Measurements from ENCODE around the gene SYNJ1. TPM values are rescaled to one million over a fixed set of nuclear protein-coding genes. Genes with fewer than 3 reads are reported as not detected.

SYNJ1 gene
- total RNA-seq, 4 donors from 2014 or later, result 8.0 to 21.4 (median 13.3) TPM

DNA sequence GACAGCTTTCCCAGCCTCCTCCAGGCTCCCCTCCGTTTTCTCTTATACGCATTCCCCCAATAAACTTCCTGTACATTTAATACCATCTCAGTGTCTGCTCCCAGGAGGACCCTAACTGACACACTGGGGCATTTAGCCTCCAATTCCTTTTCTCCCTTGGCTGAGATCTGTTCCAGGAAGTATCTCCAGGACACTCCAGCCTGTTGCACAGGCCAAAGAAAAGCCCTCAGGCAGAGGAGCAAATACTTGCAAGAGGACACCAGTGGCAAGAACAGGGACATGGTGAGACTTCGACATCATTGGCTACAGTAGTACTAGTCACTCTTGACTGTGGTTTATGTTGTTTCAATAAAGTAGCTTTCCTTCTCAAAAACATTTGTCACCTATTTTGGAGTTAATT, 4.7 kb upstream of the SYNJ1 start:
- 84 to 94% methylated on average over 3 of the region's 3 CpGs for WGBS, 2 donors
- Histone ChIP-seq H3K9me3 (no peaks in the 10 kb centered on the region), H3K4me1 (peaks cover 0 to 9% (median 2%) of the 10 kb centered on the region in 4 donors), H3K36me3 (peaks cover 0 to 41% (median 0%) of the 10 kb centered on the region in 3 donors), H3K27me3 (no peaks in the 10 kb centered on the region), H3K4me3 (no peak overlapping the region), H3K27ac (no peak overlapping the region)
- TF ChIP-seq POLR2A (IDR thresholded peaks at IDR 0.05) (no peak), EP300 (IDR thresholded peaks at IDR 0.05) (no peak)
- TF ChIP-seq, protein P1, sequence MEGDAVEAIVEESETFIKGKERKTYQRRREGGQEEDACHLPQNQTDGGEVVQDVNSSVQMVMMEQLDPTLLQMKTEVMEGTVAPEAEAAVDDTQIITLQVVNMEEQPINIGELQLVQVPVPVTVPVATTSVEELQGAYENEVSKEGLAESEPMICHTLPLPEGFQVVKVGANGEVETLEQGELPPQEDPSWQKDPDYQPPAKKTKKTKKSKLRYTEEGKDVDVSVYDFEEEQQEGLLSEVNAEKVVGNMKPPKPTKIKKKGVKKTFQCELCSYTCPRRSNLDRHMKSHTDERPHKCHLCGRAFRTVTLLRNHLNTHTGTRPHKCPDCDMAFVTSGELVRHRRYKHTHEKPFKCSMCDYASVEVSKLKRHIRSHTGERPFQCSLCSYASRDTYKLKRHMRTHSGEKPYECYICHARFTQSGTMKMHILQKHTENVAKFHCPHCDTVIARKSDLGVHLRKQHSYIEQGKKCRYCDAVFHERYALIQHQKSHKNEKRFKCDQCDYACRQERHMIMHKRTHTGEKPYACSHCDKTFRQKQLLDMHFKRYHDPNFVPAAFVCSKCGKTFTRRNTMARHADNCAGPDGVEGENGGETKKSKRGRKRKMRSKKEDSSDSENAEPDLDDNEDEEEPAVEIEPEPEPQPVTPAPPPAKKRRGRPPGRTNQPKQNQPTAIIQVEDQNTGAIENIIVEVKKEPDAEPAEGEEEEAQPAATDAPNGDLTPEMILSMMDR (IDR thresholded peaks at IDR 0.05), result no peak
- DNase-seq (ENCODE audit: low spot score in 2 of 2), result no peak

DNA sequence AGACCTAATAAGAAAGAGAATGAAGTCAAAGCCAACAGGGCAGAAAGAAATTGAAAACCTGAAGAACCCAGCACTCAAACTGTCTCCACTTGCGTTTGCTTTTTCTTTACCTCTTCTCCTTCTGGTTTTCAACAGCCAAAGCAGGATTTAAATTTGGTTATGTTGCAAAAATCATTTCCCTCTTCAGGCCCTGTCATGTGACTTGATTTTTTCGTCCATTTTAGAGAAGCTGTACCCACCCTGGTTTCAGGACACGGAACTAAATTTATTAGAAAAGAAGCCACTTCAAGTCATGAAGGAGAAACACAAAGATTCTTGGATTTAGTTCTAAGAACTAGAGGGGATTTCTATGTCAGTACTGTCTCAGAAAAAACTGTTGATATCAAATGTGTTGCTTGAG, 1.0 kb upstream of the SYNJ1 start:
- Histone ChIP-seq H3K4me3 (peak overlapping the region in 3 of 4 donors; percentile 74 to 96 (median 90)), H3K36me3 (peaks cover 0 to 18% (median 0%) of the 10 kb centered on the region in 3 donors), H3K27ac (peak overlapping the region in 2 of 4 donors; percentile 87 to 91), H3K4me1 (peaks cover 4 to 34% (median 5%) of the 10 kb centered on the region in 4 donors), H3K9me3 (no peaks in the 10 kb centered on the region), H3K27me3 (no peaks in the 10 kb centered on the region)
- TF ChIP-seq EP300 (IDR thresholded peaks at IDR 0.05), result no peak
- no peak for TF ChIP-seq POLR2A (IDR thresholded peaks at IDR 0.05)
- TF ChIP-seq, protein P1 (IDR thresholded peaks at IDR 0.05), result no peak
- no peak for DNase-seq (ENCODE audit: low spot score in 2 of 2)
- WGBS, 2 donors, result 59 to 63% methylated on average over 3 of the region's 3 CpGs

DNA sequence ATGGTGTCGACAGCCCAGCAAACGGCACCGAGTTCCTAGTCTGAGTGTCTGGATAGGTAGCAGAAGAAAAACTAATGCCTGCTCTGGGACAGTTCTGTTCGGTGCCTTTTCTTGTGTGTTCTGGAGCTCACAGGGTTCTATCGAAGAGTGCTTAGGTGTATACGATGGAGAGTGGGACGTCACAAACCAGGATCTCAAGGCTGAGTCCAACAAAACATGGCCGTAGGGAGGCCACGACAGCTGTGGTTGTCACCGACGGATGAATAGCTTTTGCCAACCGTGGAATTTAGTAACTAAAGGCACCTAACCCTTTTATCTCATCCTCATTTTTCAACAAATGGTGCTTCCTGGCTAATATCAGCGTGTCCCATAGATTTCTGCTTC, 635 bp upstream of the SYNJ1 start:
- TF ChIP-seq, protein P1 (IDR thresholded peaks at IDR 0.05), result no peak
- TF ChIP-seq POLR2A (IDR thresholded peaks at IDR 0.05), result no peak
- H3K36me3 ChIP-seq, result peaks cover 0 to 18% (median 0%) of the 10 kb centered on the region in 3 donors
- 3 to 7% methylated on average over 13 of the region's 13 CpGs for WGBS, 2 donors
- H3K9me3 ChIP-seq, result no peaks in the 10 kb centered on the region
- H3K4me1 ChIP-seq, result peaks cover 4 to 34% (median 5%) of the 10 kb centered on the region in 4 donors
- no peaks in the 10 kb centered on the region for H3K27me3 ChIP-seq
- peak in 1 of 2 donors; percentile 38 for DNase-seq (ENCODE audit: low spot score in 2 of 2)
- peak overlapping the region; percentile 74 to 96 (median 92) for H3K4me3 ChIP-seq
- peak overlapping the region; percentile 41 to 91 (median 86) for H3K27ac ChIP-seq

DNA sequence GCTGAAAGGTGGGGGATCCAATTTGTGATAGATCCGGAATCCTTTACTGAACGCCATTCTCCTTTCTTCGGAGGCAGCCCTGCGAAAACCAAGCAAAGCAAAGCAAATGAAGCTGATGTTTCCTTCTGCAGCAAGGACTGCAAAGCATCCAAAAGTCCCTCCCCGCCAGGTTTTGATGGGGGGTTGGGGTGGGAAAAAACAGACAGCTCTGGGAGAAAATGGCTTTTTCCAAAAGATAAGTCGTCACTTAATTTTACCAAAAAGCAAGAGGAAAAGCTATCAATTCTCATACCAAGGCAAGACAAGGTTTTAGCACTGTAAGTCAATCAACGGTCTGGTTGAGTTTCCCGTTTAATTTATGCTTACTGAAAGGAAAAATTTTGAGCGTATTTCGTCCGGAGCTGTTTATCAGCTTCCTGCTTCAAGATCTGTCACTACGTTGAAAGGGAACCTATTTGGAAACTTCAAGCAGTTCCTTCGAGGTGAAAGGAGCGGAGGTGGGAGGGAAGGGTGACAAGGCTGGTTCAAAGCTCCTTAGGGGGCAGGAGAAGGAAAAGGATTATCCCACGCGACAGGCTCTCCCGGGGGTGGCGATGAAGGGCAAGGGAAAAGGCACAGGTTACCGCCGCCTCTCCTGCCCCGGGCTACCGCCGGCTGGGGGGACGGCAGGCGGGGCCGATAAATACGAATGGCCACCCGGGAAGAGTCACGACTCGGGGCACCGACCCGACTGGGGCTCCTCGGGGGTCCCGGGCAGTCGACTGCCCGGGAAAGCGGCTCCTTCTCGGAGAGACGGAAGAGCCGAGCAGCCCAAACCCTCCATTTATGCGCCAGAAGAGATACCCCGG, 750 bp downstream of the SYNJ1 start:
- Histone ChIP-seq H3K4me1 (peaks cover 4 to 34% (median 5%) of the 10 kb centered on the region in 4 donors), H3K4me3 (peak overlapping the region; percentile 74 to 96 (median 92)), H3K36me3 (peaks cover 0 to 14% (median 0%) of the 10 kb centered on the region in 3 donors), H3K27ac (peak overlapping the region; percentile 41 to 91 (median 86)), H3K27me3 (no peaks in the 10 kb centered on the region), H3K9me3 (no peaks in the 10 kb centered on the region)
- 0 to 1% methylated on average over 26 to 42 of the region's 42 CpGs for WGBS, 2 donors
- DNase-seq (ENCODE audit: low spot score in 2 of 2), result peak in 1 of 2 donors; percentile 11
- TF ChIP-seq EP300 (IDR thresholded peaks at IDR 0.05) (no peak), POLR2A (IDR thresholded peaks at IDR 0.05) (no peak)
- TF ChIP-seq, protein P1 (IDR thresholded peaks at IDR 0.05), result no peak

DNA sequence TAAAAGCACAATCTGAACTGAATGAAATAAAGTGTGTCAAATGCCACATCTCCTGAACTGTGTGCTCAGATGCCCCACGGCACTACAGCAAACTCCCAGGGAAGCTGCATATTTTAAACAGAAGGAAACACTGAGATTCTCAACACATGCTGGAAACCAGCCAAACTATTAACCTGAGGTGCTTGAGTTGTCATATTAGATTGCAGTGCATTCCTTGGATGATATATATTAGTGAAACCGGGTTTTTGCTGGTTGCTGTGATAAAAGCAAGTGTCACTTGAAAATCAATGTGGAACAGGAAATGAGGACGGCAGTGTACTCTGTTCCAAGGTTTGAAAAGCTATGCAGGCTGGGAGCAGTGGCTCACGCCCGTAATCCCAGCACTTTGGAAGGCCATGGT, 8.7 kb downstream of the SYNJ1 start:
- Histone ChIP-seq H3K27ac (no peak overlapping the region), H3K36me3 (peaks cover 0 to 31% (median 0%) of the 10 kb centered on the region in 3 donors), H3K4me3 (no peak overlapping the region), H3K9me3 (peaks cover 0 to 4% (median 0%) of the 10 kb centered on the region in 4 donors), H3K27me3 (no peaks in the 10 kb centered on the region), H3K4me1 (no peaks in the 10 kb centered on the region)
- DNase-seq (ENCODE audit: low spot score in 2 of 2), result no peak
- TF ChIP-seq, protein P1 (IDR thresholded peaks at IDR 0.05), result no peak
- TF ChIP-seq POLR2A (IDR thresholded peaks at IDR 0.05), result no peak
- TF ChIP-seq EP300 (IDR thresholded peaks at IDR 0.05), result no peak
- WGBS, 2 donors, result 80 to 81% methylated on average over 5 of the region's 5 CpGs

Measured in tibial nerve (tissue), 4 donors.